ENCODE results near the gene ITPR1.
A peak's percentile ranks its signal among the peaks of the same experiment; 100 is the strongest.
"Not testable (repeated sequence)": the region's sequence is repeated elsewhere in the genome, so short reads cannot be mapped to it uniquely, and the experiment has no call there.

Gene ITPR1

DNA sequence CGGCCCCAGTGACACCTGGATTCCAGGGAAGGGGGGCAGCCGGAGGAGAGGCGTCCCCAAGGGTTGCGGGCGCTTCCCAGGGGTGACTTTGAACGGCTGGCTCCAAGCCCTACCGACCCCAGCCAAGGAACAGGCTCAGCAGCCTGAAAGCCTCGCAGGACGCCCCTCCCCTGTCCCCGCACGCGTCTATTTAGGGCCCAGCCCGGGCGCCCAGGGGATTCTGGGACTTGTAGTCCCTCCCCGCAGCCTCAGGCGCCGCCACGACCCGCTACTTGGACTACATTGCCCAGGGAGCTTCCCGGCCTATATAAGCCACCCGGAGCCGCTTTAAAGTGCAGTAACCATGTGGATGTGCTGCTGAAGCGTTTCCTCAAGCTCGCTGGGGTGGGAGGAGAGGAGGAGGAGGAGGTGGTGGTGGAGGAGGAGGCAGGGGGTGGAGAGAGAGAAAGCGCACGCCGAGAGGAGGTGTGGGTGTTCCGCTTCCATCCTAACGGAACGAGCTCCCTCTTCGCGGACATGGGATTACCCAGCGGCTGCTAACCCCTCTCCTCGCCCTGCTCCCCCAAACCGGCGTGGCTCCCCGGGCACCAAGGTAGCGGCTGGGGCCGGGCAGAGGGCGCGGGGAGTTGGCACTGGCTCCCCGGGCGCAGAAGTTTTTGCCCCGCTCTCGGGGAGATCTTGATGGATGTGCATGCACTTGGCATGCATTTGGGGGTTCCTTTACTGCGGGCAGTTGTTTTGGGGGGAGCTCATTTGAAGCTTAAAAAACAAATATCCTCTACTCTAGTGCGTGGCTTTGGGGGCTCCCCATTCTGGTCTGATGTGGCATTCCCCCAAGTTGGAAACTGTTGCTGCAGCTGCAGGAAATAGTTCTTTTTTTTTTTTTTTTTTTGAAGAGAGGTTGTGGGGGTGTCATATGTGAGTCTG, at the start of gene ITPR1:
ITPR1 (plus strand) TSS at position 335 of the 927 bp plus-strand sequence. CDS start 23,144 bp downstream, outside the sequence.
- H3K27ac Mint-ChIP-seq: peak within 1 kb of the TSS; percentile 80
- H3K36me3 Mint-ChIP-seq: peaks cover 7% of the 10 kb centered on the region
- peaks cover 39% of the 10 kb centered on the region for H3K4me1 Mint-ChIP-seq
- CTCF ChIA-PET: interaction anchor here (0.6 to 4.5 kb wide), 9 partner anchors 11 to 454 kb away, joined by 3 to 24 read pairs (median 3); no protein-coding TSS in a partner anchor
- no peaks in the 10 kb centered on the region for H3K9me3 Mint-ChIP-seq
- DNase-seq: peak; percentile 99
- H3K4me3 Mint-ChIP-seq: peak within 1 kb of the TSS; percentile 93
- H3K27me3 Mint-ChIP-seq: peaks cover 22% of the 10 kb centered on the region

DNA sequence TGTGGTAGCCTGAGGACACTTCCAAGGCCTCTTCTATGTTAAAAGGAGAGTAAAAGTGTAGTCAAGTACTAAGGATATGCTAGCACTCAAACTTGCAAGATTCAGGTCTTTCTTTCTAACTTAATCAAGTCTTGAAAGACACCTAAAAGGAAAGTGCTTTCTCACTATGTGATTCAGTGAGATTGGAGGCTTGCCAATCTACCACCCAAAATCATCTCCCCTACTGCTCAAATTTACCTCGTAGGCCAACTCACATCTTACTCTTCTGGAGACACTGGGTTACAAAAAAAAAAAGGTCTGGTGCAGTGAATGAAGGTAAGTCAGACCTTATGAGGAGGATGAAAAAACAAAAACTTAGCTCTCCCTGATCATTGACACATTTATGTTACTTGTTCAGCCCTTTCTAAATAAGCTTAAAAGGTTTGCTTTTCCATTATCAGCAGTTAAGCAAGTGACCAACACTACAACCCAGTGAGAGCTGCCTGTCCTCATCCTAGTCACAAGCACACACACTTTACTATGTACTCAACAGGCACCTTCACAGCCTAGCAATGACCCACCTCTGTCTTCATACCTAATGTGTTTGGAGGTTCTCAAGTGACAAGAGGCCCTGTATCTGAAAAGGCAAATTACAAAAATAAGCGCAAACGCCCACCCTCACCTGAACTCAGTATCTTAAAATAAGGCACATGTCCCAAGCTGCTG, 45.7 kb upstream of the ITPR1 start:
- H3K4me3 Mint-ChIP-seq: no peak overlapping the region
- peaks cover 20% of the 10 kb centered on the region for H3K36me3 Mint-ChIP-seq
- H3K27ac Mint-ChIP-seq: no peak overlapping the region
- no peaks in the 10 kb centered on the region for H3K9me3 Mint-ChIP-seq
- no peaks in the 10 kb centered on the region for H3K4me1 Mint-ChIP-seq
- no peak for DNase-seq
- CTCF ChIA-PET: no interaction called here
- no peaks in the 10 kb centered on the region for H3K27me3 Mint-ChIP-seq

DNA sequence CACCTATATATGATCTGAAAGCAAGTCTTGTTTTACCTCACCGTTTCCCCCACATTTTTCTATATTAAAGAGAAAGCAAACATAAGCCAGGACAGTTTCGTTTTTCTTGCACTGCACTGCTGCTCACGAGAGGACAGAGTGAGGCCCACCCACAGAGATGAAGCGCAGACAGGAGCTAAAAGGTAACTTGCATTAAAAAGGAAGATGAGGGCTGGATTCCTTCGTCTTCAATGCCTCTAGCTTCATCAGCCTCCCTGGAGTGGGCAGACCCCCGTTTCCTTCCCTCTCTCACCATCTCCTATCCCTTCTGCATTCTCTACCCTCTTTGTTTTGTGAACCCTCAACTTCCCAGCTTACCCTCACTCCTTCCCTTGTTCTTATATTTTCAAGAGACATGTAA, 45.0 kb upstream of the ITPR1 start:
- DNase-seq: no peak
- no peak overlapping the region for H3K27ac Mint-ChIP-seq
- no peaks in the 10 kb centered on the region for H3K27me3 Mint-ChIP-seq
- H3K9me3 Mint-ChIP-seq: no peaks in the 10 kb centered on the region
- no peaks in the 10 kb centered on the region for H3K4me1 Mint-ChIP-seq
- H3K4me3 Mint-ChIP-seq: no peak overlapping the region
- CTCF ChIA-PET: no interaction called here
- H3K36me3 Mint-ChIP-seq: peaks cover 19% of the 10 kb centered on the region

DNA sequence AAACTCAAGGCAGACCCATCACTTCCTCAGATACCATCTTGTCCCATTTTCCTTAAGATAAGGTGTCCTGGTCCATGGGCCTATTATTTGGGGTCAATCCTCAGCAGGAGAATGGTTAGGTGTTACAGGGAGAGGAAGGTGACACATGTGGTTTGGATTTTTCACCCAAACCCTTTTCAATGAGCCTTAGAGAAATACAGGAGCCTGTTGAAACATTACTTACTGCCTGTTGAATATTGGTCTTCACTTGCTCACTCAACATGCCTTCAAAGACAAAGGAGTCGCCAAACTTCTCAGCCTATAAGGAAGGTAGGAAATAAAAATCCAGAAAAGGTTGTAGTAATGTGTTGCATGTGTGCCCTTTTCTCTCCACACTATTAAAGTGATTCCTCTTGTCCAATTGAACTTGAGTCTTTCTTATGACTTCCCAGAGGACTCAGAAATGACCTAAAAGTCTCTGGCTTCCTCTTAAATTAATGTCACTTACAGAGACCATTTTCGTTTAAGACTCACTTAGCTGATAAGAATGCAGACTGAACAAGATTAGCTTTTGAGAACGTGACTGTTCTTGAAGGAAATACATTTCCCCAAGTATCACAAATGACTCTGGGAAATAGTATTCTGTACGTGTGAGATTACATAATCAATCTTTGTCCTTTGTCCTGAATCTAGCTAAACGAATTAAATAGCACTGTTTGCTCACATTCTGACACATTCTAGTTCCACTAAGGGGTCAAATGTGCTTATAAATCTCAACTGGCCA, 43.9 kb upstream of the ITPR1 start:
- no peak overlapping the region for H3K4me3 Mint-ChIP-seq
- CTCF ChIA-PET: no interaction called here
- no peaks in the 10 kb centered on the region for H3K27me3 Mint-ChIP-seq
- H3K9me3 Mint-ChIP-seq: no peaks in the 10 kb centered on the region
- no peak for DNase-seq
- no peaks in the 10 kb centered on the region for H3K4me1 Mint-ChIP-seq
- no peak overlapping the region for H3K27ac Mint-ChIP-seq
- peaks cover 19% of the 10 kb centered on the region for H3K36me3 Mint-ChIP-seq

DNA sequence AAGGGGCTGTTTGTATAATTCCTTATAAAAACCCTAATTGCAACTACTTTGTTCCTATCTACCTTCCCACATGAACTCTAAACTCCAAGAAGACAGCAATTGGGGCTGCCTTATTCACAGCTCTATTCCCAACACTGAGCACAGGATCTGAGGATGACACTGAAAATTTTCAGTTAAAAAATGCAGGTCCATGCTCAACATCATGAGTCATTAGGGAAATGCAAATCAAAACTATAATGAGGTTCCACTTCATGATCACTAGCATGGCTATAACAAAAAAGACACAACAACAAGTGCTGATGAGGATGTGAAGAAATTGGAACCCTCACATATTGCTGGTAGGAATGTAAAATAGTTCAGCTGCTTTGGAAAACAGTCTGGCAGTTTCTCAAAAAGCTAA, 39.0 kb upstream of the ITPR1 start:
- Mint-ChIP-seq H3K4me3 (no peak overlapping the region), H3K27me3 (no peaks in the 10 kb centered on the region), H3K36me3 (peaks cover 8% of the 10 kb centered on the region), H3K27ac (no peak overlapping the region), H3K4me1 (no peaks in the 10 kb centered on the region), H3K9me3 (no peaks in the 10 kb centered on the region)
- DNase-seq: no peak
- CTCF ChIA-PET: no interaction called here

DNA sequence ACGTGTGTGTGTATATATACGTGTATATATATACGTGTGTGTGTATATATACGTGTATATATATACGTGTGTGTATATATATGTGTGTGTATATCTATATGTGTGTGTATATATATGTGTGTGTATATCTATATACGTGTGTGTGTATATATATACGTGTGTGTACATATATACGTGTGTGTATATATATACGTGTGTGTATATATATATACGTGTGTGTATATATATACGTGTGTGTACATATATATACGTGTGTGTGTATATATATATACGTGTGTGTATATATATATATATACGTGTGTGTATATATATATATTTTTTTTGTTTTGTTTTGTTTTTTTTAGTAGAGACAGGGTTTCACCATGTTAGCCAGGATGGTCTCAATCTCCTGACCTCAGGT, 36.4 kb upstream of the ITPR1 start:
- H3K27ac Mint-ChIP-seq, CTCF ChIA-PET, H3K4me1 Mint-ChIP-seq, H3K9me3 Mint-ChIP-seq, H3K4me3 Mint-ChIP-seq, DNase-seq, H3K36me3 Mint-ChIP-seq, H3K27me3 Mint-ChIP-seq: not testable (repeated sequence)

DNA sequence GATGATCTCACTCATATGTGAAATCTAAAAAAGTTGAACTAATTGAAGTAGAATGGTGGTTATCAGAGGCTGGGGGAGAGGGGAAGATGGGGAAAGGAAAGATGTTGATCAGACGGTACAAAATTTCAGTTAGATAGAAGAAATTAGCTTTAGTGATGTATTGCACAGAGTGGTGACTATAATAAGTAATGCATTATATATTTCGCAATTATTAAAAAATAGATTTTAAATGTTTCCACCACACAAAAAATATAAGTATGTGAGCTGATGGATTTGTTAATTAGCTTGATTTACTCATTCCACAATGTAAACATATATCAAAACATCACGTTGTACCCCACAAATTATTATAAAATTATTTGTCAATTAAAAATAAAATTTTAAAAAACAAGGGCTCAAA, 34.2 kb upstream of the ITPR1 start:
- H3K4me3 Mint-ChIP-seq: no peak overlapping the region
- H3K36me3 Mint-ChIP-seq: no peaks in the 10 kb centered on the region
- H3K9me3 Mint-ChIP-seq: no peaks in the 10 kb centered on the region
- no peak overlapping the region for H3K27ac Mint-ChIP-seq
- CTCF ChIA-PET: no interaction called here
- peaks cover 2% of the 10 kb centered on the region for H3K4me1 Mint-ChIP-seq
- no peaks in the 10 kb centered on the region for H3K27me3 Mint-ChIP-seq
- DNase-seq: no peak

DNA sequence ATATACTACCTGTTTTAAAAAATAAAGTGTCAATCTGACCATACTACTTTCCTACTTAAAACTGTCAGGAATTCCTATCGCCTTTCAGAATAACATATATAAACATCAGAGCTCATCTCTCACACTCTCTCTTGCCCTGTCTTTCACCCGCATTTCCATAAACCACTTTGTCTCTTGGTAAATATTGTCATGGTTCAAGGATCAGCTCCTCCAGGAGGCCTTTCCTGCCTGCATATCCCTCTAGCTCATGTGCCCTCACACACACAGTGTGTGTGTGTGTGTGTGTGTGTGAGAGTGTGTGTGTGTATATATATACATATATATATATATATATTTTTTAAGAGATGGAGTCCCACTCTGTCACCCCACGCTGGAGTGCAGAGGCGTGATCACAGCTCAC, 32.8 kb upstream of the ITPR1 start:
- H3K9me3 Mint-ChIP-seq: no peaks in the 10 kb centered on the region
- H3K27me3 Mint-ChIP-seq: no peaks in the 10 kb centered on the region
- H3K36me3 Mint-ChIP-seq: no peaks in the 10 kb centered on the region
- no peak overlapping the region for H3K4me3 Mint-ChIP-seq
- H3K27ac Mint-ChIP-seq: no peak overlapping the region
- CTCF ChIA-PET: no interaction called here
- peaks cover 2% of the 10 kb centered on the region for H3K4me1 Mint-ChIP-seq
- DNase-seq: no peak

DNA sequence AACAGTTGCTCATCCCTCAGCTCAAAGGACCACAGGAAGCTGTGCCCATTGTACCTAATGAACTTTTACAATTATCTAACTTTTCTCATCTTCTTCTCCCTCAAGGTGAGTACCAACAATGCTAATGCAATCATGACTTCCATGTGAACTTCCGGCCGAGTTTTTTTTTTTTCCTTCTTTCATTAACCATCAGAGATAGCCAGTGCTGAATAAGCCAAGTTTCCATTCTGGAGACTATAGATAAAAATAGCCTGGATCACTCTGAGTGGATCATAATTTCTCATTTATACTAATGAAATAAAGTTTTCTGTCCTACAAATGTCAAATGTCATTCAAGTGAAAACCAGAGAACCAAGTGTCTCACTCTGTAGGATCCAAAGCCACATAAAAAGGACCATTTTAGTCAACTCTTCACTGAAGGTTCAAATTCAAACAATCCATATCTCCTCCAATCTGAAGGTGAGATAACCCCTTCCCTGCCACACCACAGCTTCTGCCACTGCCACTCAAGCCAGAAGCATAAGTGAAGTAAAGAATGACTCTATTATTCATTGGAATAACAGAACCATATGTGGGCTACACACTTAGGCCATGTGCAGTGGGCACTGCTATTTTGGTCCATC, 31.6 kb upstream of the ITPR1 start:
- CTCF ChIA-PET: interaction anchor here (0.6 kb wide), 1 partner anchor 148 kb away, joined by 3 read pairs; no protein-coding TSS in a partner anchor
- Mint-ChIP-seq H3K4me3 (no peak overlapping the region), H3K27me3 (no peaks in the 10 kb centered on the region), H3K9me3 (no peaks in the 10 kb centered on the region), H3K27ac (no peak overlapping the region), H3K4me1 (peaks cover 15% of the 10 kb centered on the region), H3K36me3 (no peaks in the 10 kb centered on the region)
- no peak for DNase-seq

DNA sequence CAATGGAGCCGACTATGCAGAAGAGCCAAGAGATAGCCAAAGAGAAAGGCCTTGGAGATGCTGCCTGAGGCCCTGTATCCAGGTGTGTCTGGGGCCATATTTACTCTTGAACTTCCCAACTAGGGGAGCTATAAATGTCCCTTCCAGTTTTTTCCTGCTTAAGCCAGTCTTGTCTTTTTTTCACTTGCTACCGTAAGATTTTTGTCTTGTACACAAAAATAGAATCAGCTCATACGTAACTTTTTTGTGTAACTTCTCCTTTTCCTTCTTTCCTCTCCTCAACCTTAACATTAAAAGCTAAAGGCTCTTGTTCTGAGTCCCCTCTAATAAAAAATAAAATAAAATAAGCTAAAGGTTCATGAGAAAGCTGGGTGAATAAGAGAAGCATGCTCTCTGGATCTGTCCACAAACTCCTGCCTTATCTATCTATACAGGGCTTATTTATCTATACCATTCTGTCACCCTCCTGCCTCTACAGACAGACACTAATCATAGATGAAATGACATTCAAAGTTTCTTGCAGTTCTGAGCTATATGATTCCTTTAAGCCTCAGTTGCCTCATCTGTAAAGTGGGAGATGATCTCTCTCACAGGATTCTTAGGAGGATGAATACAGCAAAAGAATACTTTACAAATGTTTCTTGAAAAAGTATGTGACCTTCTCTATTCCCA, 30.6 kb upstream of the ITPR1 start:
- H3K27ac Mint-ChIP-seq: no peak overlapping the region
- peaks cover 22% of the 10 kb centered on the region for H3K4me1 Mint-ChIP-seq
- H3K27me3 Mint-ChIP-seq: no peaks in the 10 kb centered on the region
- H3K36me3 Mint-ChIP-seq: no peaks in the 10 kb centered on the region
- H3K9me3 Mint-ChIP-seq: no peaks in the 10 kb centered on the region
- DNase-seq: no peak
- CTCF ChIA-PET: no interaction called here
- no peak overlapping the region for H3K4me3 Mint-ChIP-seq

DNA sequence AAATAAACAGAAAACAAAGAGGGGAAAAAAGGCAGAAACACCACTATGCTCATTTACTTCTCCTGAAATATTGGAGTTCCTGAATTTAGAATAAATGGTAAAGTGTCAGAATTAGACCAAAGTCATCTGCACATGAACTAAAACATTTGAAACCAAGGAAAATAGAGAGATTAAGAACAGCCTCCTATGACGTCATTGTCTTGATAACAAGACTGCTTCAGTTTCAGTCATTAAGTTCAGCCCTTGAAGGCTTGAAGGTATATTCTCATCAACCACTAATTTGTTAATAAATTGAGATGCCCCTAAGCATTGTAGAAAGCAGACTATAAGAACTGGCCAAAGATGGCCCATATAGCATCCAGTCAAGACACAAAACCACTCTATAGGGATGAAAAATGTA, 28.6 kb upstream of the ITPR1 start:
- Mint-ChIP-seq H3K9me3 (no peaks in the 10 kb centered on the region), H3K27ac (no peak overlapping the region), H3K36me3 (no peaks in the 10 kb centered on the region), H3K4me3 (peak overlapping the region; percentile 5), H3K4me1 (peaks cover 24% of the 10 kb centered on the region), H3K27me3 (no peaks in the 10 kb centered on the region)
- CTCF ChIA-PET: no interaction called here
- DNase-seq: no peak

DNA sequence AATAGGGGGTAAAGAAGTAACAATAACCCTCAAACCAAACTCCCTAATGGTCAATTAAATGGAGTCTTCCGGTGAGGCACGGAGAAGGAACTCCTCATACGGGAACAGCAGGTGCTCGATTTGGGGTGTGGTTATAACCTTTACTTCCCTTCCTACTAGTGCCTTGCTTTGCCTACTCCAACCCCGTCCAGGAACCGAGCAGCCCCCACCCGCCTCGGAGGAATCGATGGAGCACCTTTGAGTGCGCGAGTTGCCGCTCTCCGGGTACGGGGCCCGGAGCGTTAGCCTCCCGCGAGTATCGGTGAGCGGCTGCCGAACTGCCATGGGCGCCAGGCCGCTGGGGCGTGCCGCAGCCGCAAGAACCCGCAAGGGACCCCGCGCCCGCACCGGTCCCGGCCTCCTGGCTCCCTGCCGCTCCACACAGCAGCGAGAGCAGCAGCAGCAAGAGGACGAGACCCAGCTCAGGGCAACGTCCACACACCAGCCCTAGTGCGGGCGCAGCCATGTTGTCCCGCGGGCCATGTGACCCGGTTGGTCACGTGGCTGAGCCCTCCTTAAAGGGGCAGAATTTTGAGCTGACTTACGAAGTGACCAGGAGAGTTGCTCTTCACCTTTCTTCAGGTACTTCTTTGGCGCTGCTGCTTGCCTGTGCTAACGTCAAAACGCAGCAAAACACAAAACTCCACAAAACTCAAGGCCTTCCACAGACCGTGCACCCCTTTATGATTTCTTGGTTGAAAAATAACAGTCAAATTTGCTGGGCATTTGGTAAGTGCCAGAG, 26.2 kb upstream of the ITPR1 start, which contains the start of gene SUMF1:
SUMF1 (minus strand) TSS at position 529 of the 781 bp plus-strand sequence; CDS start at position 505, 24 bp downstream.
- peak; percentile 85 for DNase-seq
- Mint-ChIP-seq H3K4me3 (peak within 1 kb of the TSS; percentile 92), H3K27ac (peak within 1 kb of the TSS; percentile 90), H3K27me3 (peaks cover 12% of the 10 kb centered on the region), H3K36me3 (no peaks in the 10 kb centered on the region), H3K4me1 (peaks cover 22% of the 10 kb centered on the region), H3K9me3 (no peaks in the 10 kb centered on the region)
- CTCF ChIA-PET: interaction anchor here (0.6 to 1.3 kb wide), 2 partner anchors 84 to 116 kb away, joined by 5 to 6 read pairs; no protein-coding TSS in a partner anchor

DNA sequence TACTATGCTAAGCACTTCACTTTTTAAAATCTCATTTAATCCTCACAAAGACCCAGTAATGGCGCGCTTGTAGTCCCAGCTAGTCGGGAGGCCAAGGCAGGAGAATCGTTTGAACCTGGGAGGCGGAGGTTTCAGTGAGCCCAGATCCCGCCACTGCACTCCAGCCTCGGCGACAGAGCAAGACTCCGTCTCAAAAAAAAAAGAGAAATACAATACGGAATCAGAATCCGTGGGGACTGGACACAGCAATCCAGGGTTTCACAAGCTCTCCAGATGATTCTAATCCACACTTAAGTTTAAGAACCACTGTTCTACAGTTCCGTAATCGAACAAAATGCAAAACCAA, 25.7 kb upstream of the ITPR1 start:
- no peak for DNase-seq
- Mint-ChIP-seq H3K4me1 (peaks cover 22% of the 10 kb centered on the region), H3K27ac (peak overlapping the region; percentile 90), H3K36me3 (no peaks in the 10 kb centered on the region), H3K4me3 (peak overlapping the region; percentile 92), H3K9me3 (no peaks in the 10 kb centered on the region), H3K27me3 (peaks cover 17% of the 10 kb centered on the region)
- CTCF ChIA-PET: interaction anchor here (0.6 to 1.3 kb wide), 2 partner anchors 84 to 116 kb away, joined by 5 to 6 read pairs; no protein-coding TSS in a partner anchor
